ENCODE data around the gene SLC8B1.

Gene SLC8B1

GRCh38 chr12:113372371-113372770 lies 37.5 kb upstream of the SLC8B1 start:
- H3K4me3 ChIP-seq (ENCODE audit: low read length): no peak overlapping the region
- no peak for TF ChIP-seq CTCF (conservative IDR thresholded peaks at IDR 0.05; ENCODE audit: low read depth, low read length)
- DNase-seq (ENCODE audit: low read depth): no peak

- no peak for TF ChIP-seq CTCF (conservative IDR thresholded peaks at IDR 0.05; ENCODE audit: low read depth, low read length)
- DNase-seq (ENCODE audit: low read depth): no peak
- no peak overlapping the region for H3K4me3 ChIP-seq (ENCODE audit: low read length)
Measured at GRCh38 chr12:113371808-113372207, 36.9 kb upstream of the SLC8B1 start.

- no peak overlapping the region for H3K4me3 ChIP-seq (ENCODE audit: low read length)
- no peak for TF ChIP-seq CTCF (conservative IDR thresholded peaks at IDR 0.05; ENCODE audit: low read depth, low read length)
- DNase-seq (ENCODE audit: low read depth): no peak
Measured at GRCh38 chr12:113370923-113371682, 36.2 kb upstream of the SLC8B1 start.

GRCh38 chr12:113369391-113369985 lies 34.6 kb upstream of the SLC8B1 start:
- H3K4me3 ChIP-seq (ENCODE audit: low read length): no peak overlapping the region
- no peak for DNase-seq (ENCODE audit: low read depth)
- no peak for TF ChIP-seq CTCF (conservative IDR thresholded peaks at IDR 0.05; ENCODE audit: low read depth, low read length)

GRCh38 chr12:113368331-113368730 lies 33.4 kb upstream of the SLC8B1 start:
- no peak for DNase-seq (ENCODE audit: low read depth)
- no peak for TF ChIP-seq CTCF (conservative IDR thresholded peaks at IDR 0.05; ENCODE audit: low read depth, low read length)
- no peak overlapping the region for H3K4me3 ChIP-seq (ENCODE audit: low read length)

- DNase-seq (ENCODE audit: low read depth): peak; percentile 48
- H3K4me3 ChIP-seq (ENCODE audit: low read length): no peak overlapping the region
- TF ChIP-seq CTCF (conservative IDR thresholded peaks at IDR 0.05; ENCODE audit: low read depth, low read length): no peak
Measured at GRCh38 chr12:113366827-113367226, 31.9 kb upstream of the SLC8B1 start.

Data from retinal pigment epithelial cell (primary cell).